ENCODE results near the gene MPPED1. TPM values are rescaled to one million over a fixed set of nuclear protein-coding genes. Genes with fewer than 3 reads are reported as not detected.

Gene MPPED1
- polyA plus RNA-seq, 1 of the 3 experiments (the other 2 are of a cell fraction), result 0.03 TPM

- TF ChIP-seq RAD21 (IDR thresholded peaks at IDR 0.05; ENCODE audit: low read length), result no peak
- no peak for TF ChIP-seq RXRA (IDR thresholded peaks at IDR 0.05; ENCODE audit: borderline replicate concordance, low read depth)
- no peak for TF ChIP-seq MXI1 (IDR thresholded peaks at IDR 0.05; ENCODE audit: low read depth, low read length)
- TF ChIP-seq ZBTB33 (IDR thresholded peaks at IDR 0.05; ENCODE audit: borderline replicate concordance, low read depth), result no peak
- no peak for TF ChIP-seq EP300 (IDR thresholded peaks at IDR 0.05; ENCODE audit: borderline replicate concordance in 1 of 2, low read depth in 1 of 2, low read length in 1 of 2)
- TF ChIP-seq GATA2 (CRISPR knock-in tag; IDR thresholded peaks at IDR 0.05), result no peak
- TF ChIP-seq JUND (IDR thresholded peaks at IDR 0.05), result no peak
- no peak for TF ChIP-seq CHD2 (IDR thresholded peaks at IDR 0.05; ENCODE audit: low read length, partially characterized antibody)
- no peak for TF ChIP-seq USF2 (IDR thresholded peaks at IDR 0.05; ENCODE audit: borderline replicate concordance, low read depth, low read length)
- no peak for TF ChIP-seq TAF1 (IDR thresholded peaks at IDR 0.05; ENCODE audit: borderline replicate concordance, low read depth, low read length)
- no peak for TF ChIP-seq TCF12 (IDR thresholded peaks at IDR 0.05)
Observed at GRCh38 chr22:43544289-43544673, 132.5 kb downstream of the MPPED1 start.

GRCh38 chr22:43546186-43546585, 134.4 kb downstream of the MPPED1 start:
- Histone ChIP-seq H3K79me2 (ENCODE audit: insufficient read depth) (no peaks in the 10 kb centered on the region), H4K20me1 (ENCODE audit: insufficient read depth) (no peaks in the 10 kb centered on the region), H2AFZ (ENCODE audit: low read depth) (no peak overlapping the region), H3K9me2 (no peaks in the 10 kb centered on the region), H3K27ac (ENCODE audit: low read depth in 2 of 2, low read length in 1 of 2) (no peak overlapping the region), H3K9me3 (no peaks in the 10 kb centered on the region), H3K9ac (no peak overlapping the region), H3K27me3 (ENCODE audit: insufficient read depth) (no peaks in the 10 kb centered on the region), H3K4me2 (no peak overlapping the region), H3K4me1 (ENCODE audit: control insufficient read depth in 1 of 2, insufficient read depth in 2 of 2, low read depth in 1 of 2, low read length in 1 of 2) (no peaks in the 10 kb centered on the region), H3K36me3 (replicated peaks in 1 of 2; ENCODE audit: control insufficient read depth in 1 of 2, insufficient read depth in 2 of 2, low read length in 1 of 2) (no peaks in the 10 kb centered on the region), H3K4me3 (ENCODE audit: low read depth in 2 of 2, low read length in 1 of 2) (no peak overlapping the region), H3F3A (replicated peaks; ENCODE audit: insufficient read depth) (no peaks in the 10 kb centered on the region)
- WGBS (ENCODE audit: low lambda C conversion rate), result 70% methylated on average over 5 of the region's 5 CpGs
- ChIA-PET CTCF (interaction anchor here (0.6 kb wide), 1 partner anchor 1707 kb away, joined by 3 read pairs; no protein-coding TSS in a partner anchor), POLR2A (no interaction called here)
- DNase-seq, result no peak
- TF ChIP-seq POLR2AphosphoS5 (IDR thresholded peaks at IDR 0.05; ENCODE audit: low read depth, low read length) (no peak), REST (IDR thresholded peaks at IDR 0.05; ENCODE audit: low read depth, low read length) (no peak), TEAD4 (IDR thresholded peaks at IDR 0.05; ENCODE audit: borderline replicate concordance, insufficient read depth) (no peak), FOXJ3 (CRISPR knock-in tag; IDR thresholded peaks at IDR 0.05) (no peak), TCF12 (IDR thresholded peaks at IDR 0.05) (no peak), RAD21 (IDR thresholded peaks at IDR 0.05; ENCODE audit: low read length) (no peak), PBX3 (IDR thresholded peaks at IDR 0.05) (no peak)

More at GRCh38 chr22:43544289-43544673, 132.5 kb downstream of the MPPED1 start:
- Histone ChIP-seq H3K9me3 (no peaks in the 10 kb centered on the region), H3K9me2 (no peaks in the 10 kb centered on the region), H3F3A (replicated peaks; ENCODE audit: insufficient read depth) (no peaks in the 10 kb centered on the region), H3K27ac (ENCODE audit: low read depth in 2 of 2, low read length in 1 of 2) (no peak overlapping the region), H3K36me3 (replicated peaks in 1 of 2; ENCODE audit: control insufficient read depth in 1 of 2, insufficient read depth in 2 of 2, low read length in 1 of 2) (no peaks in the 10 kb centered on the region), H3K79me2 (ENCODE audit: insufficient read depth) (no peaks in the 10 kb centered on the region), H3K4me3 (ENCODE audit: low read depth in 2 of 2, low read length in 1 of 2) (no peak overlapping the region), H3K27me3 (ENCODE audit: insufficient read depth) (no peaks in the 10 kb centered on the region), H3K4me1 (ENCODE audit: control insufficient read depth in 1 of 2, insufficient read depth in 2 of 2, low read depth in 1 of 2, low read length in 1 of 2) (peaks cover 0 to 2% of the 10 kb centered on the region in 2 experiments; a peak in 1 of 4 replicates), H3K4me2 (no peak overlapping the region), H3K9ac (no peak overlapping the region), H4K20me1 (ENCODE audit: insufficient read depth) (no peaks in the 10 kb centered on the region), H2AFZ (ENCODE audit: low read depth) (no peak overlapping the region)
- CTCF ChIA-PET, result no interaction called here
- POLR2A ChIA-PET, result no interaction called here
- no peak for DNase-seq
- 51% methylated on average over 3 of the region's 4 CpGs for whole genome bisulfite sequencing (ENCODE audit: low lambda C conversion rate)
